Upper lobe of right lung (tissue), 1 donor: ENCODE data around the gene GPR150. TPM values are rescaled to one million over a fixed set of nuclear protein-coding genes. Genes with fewer than 3 reads are reported as not detected.

Experiments used
- ATAC-seq: fragments of 200-7000 bp; cut with Tn5 transposase; one replicate; pipeline ENCODE4 v1.9.1; 2020; ENCODE audit warnings: mild to moderate bottlenecking, moderate library complexity
- DNase-seq: peaks from one replicate; pipeline ENCODE4 v3.0.0-alpha.2; 2020
- H3K27ac ChIP-seq: fragments of 200-600 bp; one replicate; pipeline ENCODE4 v1.8.0; 2022
- H3K27me3 ChIP-seq: fragments of 200-600 bp; one replicate; pipeline ENCODE4 v1.8.0; 2022; ENCODE audit warnings: mild to moderate bottlenecking
- H3K36me3 ChIP-seq: fragments of 200-600 bp; one replicate; pipeline ENCODE4 v1.8.0; 2022
- H3K4me1 ChIP-seq: fragments of 200-600 bp; one replicate; pipeline ENCODE4 v1.8.0; 2022
- H3K4me3 ChIP-seq: fragments of 200-600 bp; one replicate; pipeline ENCODE4 v1.8.0; 2022; ENCODE audit warnings: mild to moderate bottlenecking
- H3K9me3 ChIP-seq: fragments of 200-600 bp; one replicate; pipeline ENCODE4 v1.8.0; 2022
- intact Hi-C: fragments of 100-400 bp; cut with DNase I; formaldehyde crosslinking; loops from one replicate; pipeline ENCODE4 v1.11.0; 2022
- total RNA-seq: library from RNA; stranded (reverse); fragmentation: NEBNext Ultra II Directional; extraction: Animal tissue kit (Norgen Biotek cat#: 25700); gene quantifications from one replicate; pipeline ENCODE4 v1.2.1, GENCODE V29; 2021
- TF ChIP-seq, protein P1 (sequence below): fragments of 200-600 bp; IDR thresholded peaks from one replicate; pipeline ENCODE4 v1.8.0; 2022; ENCODE audit warnings: antibody characterized with exemption
- donor health status: DM: no; HTN: yes; CAD: no; lungs with severe emphysema.

The GPR150 gene
- total RNA-seq, 1 donor from 2014 or later = 0.49 TPM

DNA sequence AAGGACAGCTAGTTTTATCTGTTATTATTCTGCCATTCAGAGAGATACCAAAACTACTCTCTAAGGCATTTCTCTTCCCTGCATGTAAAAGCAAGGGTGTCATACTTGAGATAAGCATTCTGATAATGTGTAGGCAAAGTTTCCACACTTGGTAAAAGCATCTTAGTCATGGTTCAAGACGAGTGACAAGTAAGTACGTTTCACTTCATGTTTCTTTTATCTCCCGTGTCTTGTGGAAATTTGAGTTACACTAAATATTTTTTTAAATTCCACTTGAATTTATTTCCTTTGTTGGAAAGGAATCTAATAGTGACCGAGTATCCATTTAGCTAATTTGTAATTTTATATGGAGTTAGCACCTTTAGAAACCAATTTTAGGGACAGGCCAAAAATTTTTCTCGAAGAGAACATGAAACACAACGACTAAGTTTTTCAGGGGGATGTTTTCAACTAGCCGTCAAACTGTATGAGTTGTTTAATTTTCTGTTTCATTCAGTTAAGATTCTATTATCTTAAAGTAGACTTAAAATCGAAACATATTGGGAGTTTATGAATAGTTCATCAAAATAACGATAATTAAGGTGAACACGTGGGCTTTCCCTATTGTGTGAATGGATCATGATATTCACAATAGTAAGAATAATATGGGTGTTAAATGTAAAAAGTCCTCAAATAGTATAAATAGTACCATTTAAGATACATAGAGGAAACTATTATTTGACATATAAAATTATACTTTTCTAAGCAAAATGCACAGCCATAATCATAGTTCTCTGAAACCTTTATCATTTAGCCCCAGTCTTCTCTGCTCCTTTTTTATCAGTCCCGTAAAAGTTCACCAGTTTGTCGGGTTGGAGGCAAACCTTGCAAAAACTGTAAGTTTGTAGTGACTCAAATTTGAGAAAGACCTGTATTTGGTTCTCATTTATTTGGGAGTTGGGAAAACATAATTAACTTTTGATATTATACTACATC lies 28.3 kb downstream of the GPR150 start:
- no peaks in the 10 kb centered on the region for H3K27me3 ChIP-seq
- ATAC-seq (no peak), DNase-seq (no peak)
- no peak overlapping the region for H3K4me3 ChIP-seq
- H3K36me3 ChIP-seq = no peaks in the 10 kb centered on the region
- intact Hi-C loops = loop anchor here (10.0 kb wide), 1 partner anchor 197 kb away; no protein-coding TSS in a partner anchor
- H3K4me1 ChIP-seq = peaks cover 8% of the 10 kb centered on the region
- H3K27ac ChIP-seq = peak overlapping the region; percentile 97
- TF ChIP-seq, protein P1, sequence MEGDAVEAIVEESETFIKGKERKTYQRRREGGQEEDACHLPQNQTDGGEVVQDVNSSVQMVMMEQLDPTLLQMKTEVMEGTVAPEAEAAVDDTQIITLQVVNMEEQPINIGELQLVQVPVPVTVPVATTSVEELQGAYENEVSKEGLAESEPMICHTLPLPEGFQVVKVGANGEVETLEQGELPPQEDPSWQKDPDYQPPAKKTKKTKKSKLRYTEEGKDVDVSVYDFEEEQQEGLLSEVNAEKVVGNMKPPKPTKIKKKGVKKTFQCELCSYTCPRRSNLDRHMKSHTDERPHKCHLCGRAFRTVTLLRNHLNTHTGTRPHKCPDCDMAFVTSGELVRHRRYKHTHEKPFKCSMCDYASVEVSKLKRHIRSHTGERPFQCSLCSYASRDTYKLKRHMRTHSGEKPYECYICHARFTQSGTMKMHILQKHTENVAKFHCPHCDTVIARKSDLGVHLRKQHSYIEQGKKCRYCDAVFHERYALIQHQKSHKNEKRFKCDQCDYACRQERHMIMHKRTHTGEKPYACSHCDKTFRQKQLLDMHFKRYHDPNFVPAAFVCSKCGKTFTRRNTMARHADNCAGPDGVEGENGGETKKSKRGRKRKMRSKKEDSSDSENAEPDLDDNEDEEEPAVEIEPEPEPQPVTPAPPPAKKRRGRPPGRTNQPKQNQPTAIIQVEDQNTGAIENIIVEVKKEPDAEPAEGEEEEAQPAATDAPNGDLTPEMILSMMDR = no peak
- no peaks in the 10 kb centered on the region for H3K9me3 ChIP-seq

DNA sequence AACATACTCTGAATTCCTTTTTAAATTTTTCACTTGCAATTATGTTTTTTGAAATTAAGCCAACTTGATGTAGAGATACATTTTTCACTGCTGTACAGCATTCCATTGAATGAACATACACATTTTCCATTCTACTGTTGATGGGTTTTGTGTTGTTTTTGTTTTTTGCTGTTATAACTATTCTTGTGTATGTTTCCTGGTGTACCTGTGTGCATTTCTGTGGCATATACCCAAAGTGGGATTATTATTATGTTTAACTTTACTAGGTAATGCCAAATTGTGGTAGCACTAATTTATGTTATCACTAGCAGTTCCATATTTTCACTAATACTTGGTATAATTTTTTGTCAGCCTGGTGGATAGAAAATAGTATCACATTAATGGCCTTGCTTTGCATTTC lies 29.4 kb downstream of the GPR150 start:
- ATAC-seq (no peak), DNase-seq (no peak)
- Histone ChIP-seq H3K4me1 (peaks cover 8% of the 10 kb centered on the region), H3K36me3 (no peaks in the 10 kb centered on the region), H3K27ac (no peak overlapping the region), H3K4me3 (no peak overlapping the region), H3K27me3 (no peaks in the 10 kb centered on the region), H3K9me3 (no peaks in the 10 kb centered on the region)
- intact Hi-C loops = loop anchor here (10.0 kb wide), 1 partner anchor 196 kb away; no protein-coding TSS in a partner anchor
- TF ChIP-seq, protein P1 = no peak

DNA sequence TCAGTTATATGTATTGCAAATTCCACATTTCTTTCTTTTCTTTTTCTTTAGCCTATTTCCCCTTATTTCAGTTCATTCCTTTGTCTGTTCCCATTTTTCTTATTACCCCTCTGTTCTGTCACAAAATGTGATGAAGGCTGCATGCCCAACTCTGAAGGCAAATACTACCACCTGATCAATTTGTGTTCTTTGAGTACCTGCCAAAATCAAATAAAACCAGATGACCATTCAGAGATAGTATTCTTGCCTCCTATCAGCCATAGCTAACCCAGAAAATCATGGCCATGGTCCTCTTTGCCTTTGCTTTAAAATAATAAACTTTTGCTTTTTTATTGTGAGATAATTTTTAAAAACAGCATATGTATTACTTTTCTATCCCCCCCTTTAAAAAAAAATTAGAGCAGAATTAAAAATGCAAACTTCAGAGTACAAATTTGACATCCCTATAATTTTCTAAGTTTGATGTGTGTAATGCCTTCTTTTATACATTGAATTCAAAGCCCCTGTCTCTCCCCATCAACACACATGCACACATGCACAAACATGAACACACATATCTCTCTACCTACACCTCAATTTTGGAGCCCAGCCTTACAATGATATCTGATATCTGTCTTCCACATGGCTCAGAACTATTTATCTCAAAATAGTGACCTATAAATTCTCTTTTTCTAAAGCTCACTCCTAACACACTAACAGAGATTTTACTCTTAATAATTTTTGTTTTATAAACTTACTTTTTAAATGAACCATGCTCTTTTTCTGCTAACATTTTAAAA lies 30.1 kb downstream of the GPR150 start:
- Histone ChIP-seq H3K4me3 (no peak overlapping the region), H3K9me3 (no peaks in the 10 kb centered on the region), H3K27ac (no peak overlapping the region), H3K36me3 (no peaks in the 10 kb centered on the region), H3K27me3 (no peaks in the 10 kb centered on the region), H3K4me1 (peaks cover 8% of the 10 kb centered on the region)
- no peak for DNase-seq
- intact Hi-C loops = loop anchor here (10.0 kb wide), 1 partner anchor 195 kb away; no protein-coding TSS in a partner anchor
- ATAC-seq = no peak
- TF ChIP-seq, protein P1 = no peak

DNA sequence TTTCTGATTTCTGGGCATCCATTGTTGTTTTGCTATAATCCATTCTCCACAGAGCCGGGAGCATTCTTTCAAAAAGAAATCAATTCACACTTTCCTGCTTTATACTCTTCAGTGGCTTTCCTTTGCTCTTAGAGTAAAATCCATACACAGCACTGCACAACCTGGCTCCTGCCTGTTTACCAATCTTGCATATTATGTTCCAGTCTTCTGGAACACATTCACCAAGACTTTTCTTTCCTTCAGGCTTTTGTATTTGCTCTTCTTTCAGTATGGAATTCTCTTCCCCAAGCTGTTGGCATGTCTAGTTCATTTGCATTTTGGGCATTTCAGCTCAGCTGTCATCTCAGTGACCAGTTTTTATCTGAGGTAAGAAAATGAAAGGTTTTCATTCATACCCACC lies 33.0 kb downstream of the GPR150 start:
- ATAC-seq (no peak), DNase-seq (no peak)
- TF ChIP-seq, protein P1 = no peak
- peaks cover 1% of the 10 kb centered on the region for H3K4me1 ChIP-seq
- H3K27me3 ChIP-seq = no peaks in the 10 kb centered on the region
- H3K4me3 ChIP-seq = no peak overlapping the region
- no peak overlapping the region for H3K27ac ChIP-seq
- no peaks in the 10 kb centered on the region for H3K36me3 ChIP-seq
- intact Hi-C loops = no loop called here
- H3K9me3 ChIP-seq = no peaks in the 10 kb centered on the region

DNA sequence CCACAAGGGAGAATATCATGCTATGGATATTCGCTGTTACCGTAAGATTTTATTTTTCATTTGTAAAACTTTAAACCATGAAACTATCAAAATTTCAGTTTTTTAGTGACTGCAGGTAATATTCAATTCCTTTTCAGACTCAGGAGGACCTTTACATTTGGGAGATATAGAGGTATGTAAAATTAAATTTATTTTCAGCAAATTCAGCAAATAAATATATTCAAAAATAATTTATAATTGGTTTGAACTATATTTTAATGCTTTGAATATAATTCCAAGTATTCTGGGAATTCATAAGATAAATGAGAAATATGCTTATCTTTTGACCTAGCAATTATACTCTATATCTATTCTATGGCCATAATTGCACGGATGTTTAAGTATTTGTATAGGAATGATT lies 34.3 kb downstream of the GPR150 start:
- no peaks in the 10 kb centered on the region for H3K27me3 ChIP-seq
- no peak overlapping the region for H3K4me3 ChIP-seq
- no peaks in the 10 kb centered on the region for H3K4me1 ChIP-seq
- TF ChIP-seq, protein P1 = no peak
- DNase-seq (no peak), ATAC-seq (no peak)
- intact Hi-C loops = no loop called here
- no peak overlapping the region for H3K27ac ChIP-seq
- H3K36me3 ChIP-seq = no peaks in the 10 kb centered on the region
- no peaks in the 10 kb centered on the region for H3K9me3 ChIP-seq
